Effector memory CD8-positive, alpha-beta T cell (primary cell): ENCODE results near the gene RBFOX1.

Experiments
- ATAC-seq: fragments of 150-1000 bp; cut with Tn5 transposase; replicated peaks from 2 replicates; pipeline ENCODE4 v1.10.0; 2021; ENCODE audit warnings: mild to moderate bottlenecking, moderate library complexity
- DNase-seq, 3 experiments: peaks; one replicate each; pipeline ENCODE4 v3.0.0; 2021
- H3K27ac Mint-ChIP-seq, 2 donors: one replicate each; pipeline ENCODE4 v1.8.0; 2022; ENCODE audit warnings: mild to moderate bottlenecking in 2 of 2, mixed read lengths in 2 of 2, moderate library complexity in 2 of 2
- H3K27me3 Mint-ChIP-seq, 2 donors: one replicate each; pipeline ENCODE4 v1.8.0; 2022; ENCODE audit warnings: mixed read lengths in 2 of 2
- H3K36me3 Mint-ChIP-seq: one replicate; pipeline ENCODE4 v1.8.0; 2022; ENCODE audit warnings: mild to moderate bottlenecking, moderate library complexity, mixed read lengths; ENCODE audit not compliant: insufficient read depth
- H3K4me1 Mint-ChIP-seq, 2 donors: one replicate each; pipeline ENCODE4 v1.8.0; 2022; ENCODE audit warnings: low read depth in 2 of 2, mixed read lengths in 2 of 2
- H3K4me3 Mint-ChIP-seq, 2 donors: one replicate each; pipeline ENCODE4 v1.8.0; 2022; ENCODE audit warnings: mild to moderate bottlenecking in 2 of 2, mixed read lengths in 2 of 2, moderate library complexity in 2 of 2
- H3K9me3 Mint-ChIP-seq, 2 donors: one replicate each; pipeline ENCODE4 v1.8.0; 2022; ENCODE audit warnings: mixed read lengths in 2 of 2

The RBFOX1 gene

GRCh38 chr16:7340938-7341337 lies 8.3 kb downstream of the RBFOX1 start:
- Mint-ChIP-seq H3K36me3 (no peaks in the 10 kb centered on the region), H3K4me1 (no peaks in the 10 kb centered on the region), H3K27ac (no peak overlapping the region), H3K4me3 (no peak overlapping the region), H3K27me3 (no peaks in the 10 kb centered on the region), H3K9me3 (peaks cover 7 to 31% of the 10 kb centered on the region in 2 donors)
- DNase-seq (no peak), ATAC-seq (no peak)

- no peaks in the 10 kb centered on the region for H3K36me3 Mint-ChIP-seq
- DNase-seq = no peak
- no peak for ATAC-seq
- no peak overlapping the region for H3K4me3 Mint-ChIP-seq
- H3K4me1 Mint-ChIP-seq = no peaks in the 10 kb centered on the region
- H3K27me3 Mint-ChIP-seq = no peaks in the 10 kb centered on the region
- peaks cover 13 to 40% of the 10 kb centered on the region in 2 donors for H3K9me3 Mint-ChIP-seq
- H3K27ac Mint-ChIP-seq = no peak overlapping the region
Observed at GRCh38 chr16:7342598-7342997, 10.0 kb downstream of the RBFOX1 start.

GRCh38 chr16:7343243-7343642 lies 10.6 kb downstream of the RBFOX1 start:
- no peaks in the 10 kb centered on the region for H3K27me3 Mint-ChIP-seq
- H3K9me3 Mint-ChIP-seq = peaks cover 13 to 40% of the 10 kb centered on the region in 2 donors
- no peaks in the 10 kb centered on the region for H3K4me1 Mint-ChIP-seq
- H3K36me3 Mint-ChIP-seq = no peaks in the 10 kb centered on the region
- no peak overlapping the region for H3K4me3 Mint-ChIP-seq
- H3K27ac Mint-ChIP-seq = no peak overlapping the region
- ATAC-seq (no peak), DNase-seq (no peak)

- no peaks in the 10 kb centered on the region for H3K36me3 Mint-ChIP-seq
- H3K27me3 Mint-ChIP-seq = no peaks in the 10 kb centered on the region
- no peaks in the 10 kb centered on the region for H3K4me1 Mint-ChIP-seq
- peaks cover 13 to 36% of the 10 kb centered on the region in 2 donors for H3K9me3 Mint-ChIP-seq
- no peak overlapping the region for H3K4me3 Mint-ChIP-seq
- no peak for ATAC-seq
- no peak overlapping the region for H3K27ac Mint-ChIP-seq
- no peak for DNase-seq
Observed at GRCh38 chr16:7344830-7345780, 12.5 kb downstream of the RBFOX1 start.

- DNase-seq (no peak), ATAC-seq (no peak)
- no peak overlapping the region for H3K4me3 Mint-ChIP-seq
- H3K36me3 Mint-ChIP-seq = no peaks in the 10 kb centered on the region
- peaks cover 15 to 26% of the 10 kb centered on the region in 2 donors for H3K9me3 Mint-ChIP-seq
- no peak overlapping the region for H3K27ac Mint-ChIP-seq
- no peaks in the 10 kb centered on the region for H3K4me1 Mint-ChIP-seq
- no peaks in the 10 kb centered on the region for H3K27me3 Mint-ChIP-seq
Observed at GRCh38 chr16:7350806-7351205, 18.2 kb downstream of the RBFOX1 start.

GRCh38 chr16:7351610-7352510 lies 19.2 kb downstream of the RBFOX1 start:
- ATAC-seq = no peak
- Mint-ChIP-seq H3K4me1 (no peaks in the 10 kb centered on the region), H3K36me3 (no peaks in the 10 kb centered on the region), H3K4me3 (no peak overlapping the region), H3K27me3 (no peaks in the 10 kb centered on the region), H3K9me3 (peaks cover 14 to 26% of the 10 kb centered on the region in 2 donors), H3K27ac (no peak overlapping the region)
- DNase-seq = no peak

- H3K4me1 Mint-ChIP-seq = no peaks in the 10 kb centered on the region
- ATAC-seq = no peak
- DNase-seq = no peak
- H3K4me3 Mint-ChIP-seq = no peak overlapping the region
- no peaks in the 10 kb centered on the region for H3K27me3 Mint-ChIP-seq
- no peak overlapping the region for H3K27ac Mint-ChIP-seq
- H3K9me3 Mint-ChIP-seq = peaks cover 10 to 16% of the 10 kb centered on the region in 2 donors
- no peaks in the 10 kb centered on the region for H3K36me3 Mint-ChIP-seq
Observed at GRCh38 chr16:7355758-7356157, 23.1 kb downstream of the RBFOX1 start.

GRCh38 chr16:7361416-7362129 lies 28.9 kb downstream of the RBFOX1 start:
- ATAC-seq (no peak), DNase-seq (no peak)
- peaks cover 4 to 6% of the 10 kb centered on the region in 2 donors for H3K9me3 Mint-ChIP-seq
- no peak overlapping the region for H3K4me3 Mint-ChIP-seq
- H3K27ac Mint-ChIP-seq = no peak overlapping the region
- H3K4me1 Mint-ChIP-seq = no peaks in the 10 kb centered on the region
- H3K36me3 Mint-ChIP-seq = no peaks in the 10 kb centered on the region
- H3K27me3 Mint-ChIP-seq = no peaks in the 10 kb centered on the region

- H3K27ac Mint-ChIP-seq = no peak overlapping the region
- H3K4me3 Mint-ChIP-seq = no peak overlapping the region
- DNase-seq (no peak), ATAC-seq (no peak)
- no peaks in the 10 kb centered on the region for H3K36me3 Mint-ChIP-seq
- H3K4me1 Mint-ChIP-seq = no peaks in the 10 kb centered on the region
- H3K27me3 Mint-ChIP-seq = no peaks in the 10 kb centered on the region
- H3K9me3 Mint-ChIP-seq = peaks cover 0 to 4% of the 10 kb centered on the region in 2 donors
Observed at GRCh38 chr16:7362231-7362630, 29.6 kb downstream of the RBFOX1 start.

- no peak for ATAC-seq
- Mint-ChIP-seq H3K27ac (no peak overlapping the region), H3K36me3 (no peaks in the 10 kb centered on the region), H3K27me3 (no peaks in the 10 kb centered on the region), H3K4me3 (no peak overlapping the region), H3K9me3 (peaks cover 0 to 2% of the 10 kb centered on the region in 2 donors), H3K4me1 (no peaks in the 10 kb centered on the region)
- no peak for DNase-seq
Observed at GRCh38 chr16:7363422-7364417, 31.1 kb downstream of the RBFOX1 start.

GRCh38 chr16:7366041-7366440 lies 33.4 kb downstream of the RBFOX1 start:
- no peak for DNase-seq
- Mint-ChIP-seq H3K4me1 (no peaks in the 10 kb centered on the region), H3K4me3 (no peak overlapping the region), H3K36me3 (no peaks in the 10 kb centered on the region), H3K9me3 (peaks cover 5 to 7% of the 10 kb centered on the region in 2 donors), H3K27me3 (no peaks in the 10 kb centered on the region), H3K27ac (no peak overlapping the region)
- no peak for ATAC-seq
